GOT3 (cell line): ENCODE data around the gene DOCK11.

Experiments used
- DNase-seq: peaks from one replicate; lab custom pipeline; 2025; ENCODE audit warnings: mixed read lengths; lab: John Stamatoyannopoulos, UW

Gene DOCK11

DNA sequence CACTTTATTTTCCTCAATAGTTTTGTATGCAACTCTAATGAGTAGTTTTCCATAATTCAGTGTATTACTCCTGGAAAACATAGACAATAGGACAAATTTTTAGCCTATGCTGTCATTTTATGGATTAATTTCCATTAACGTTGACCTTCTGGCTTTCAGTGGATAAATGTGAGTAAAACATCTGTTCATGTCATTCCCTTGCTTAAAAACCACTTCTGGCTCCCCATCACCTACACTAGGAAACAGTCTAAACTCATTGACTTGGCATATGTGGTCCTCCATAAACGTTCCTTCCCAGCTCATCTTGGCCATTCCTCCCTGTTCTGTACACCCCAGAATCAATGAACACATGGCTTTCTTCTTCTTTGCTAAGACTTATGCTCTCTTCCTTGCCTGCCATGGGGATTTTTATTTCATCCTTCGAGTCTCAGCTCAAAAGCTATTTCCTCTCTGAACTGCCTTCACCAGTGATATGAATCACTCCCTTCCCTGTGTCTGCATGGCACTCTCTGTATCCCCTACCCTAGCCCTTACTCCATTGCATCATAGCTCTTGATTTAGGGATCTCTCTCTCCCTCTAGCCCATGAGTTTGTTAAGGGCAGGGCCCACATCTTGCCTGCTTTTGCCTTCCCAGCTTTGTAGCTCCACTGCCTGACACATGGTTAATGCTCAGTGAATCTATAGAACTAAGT lies 34.8 kb downstream of the DOCK11 start:
- DNase-seq, result no peak

- no peak for DNase-seq
These were observed 39.3 kb downstream of the DOCK11 start for GRCh38 chrX:118534716-118535493.

DNA sequence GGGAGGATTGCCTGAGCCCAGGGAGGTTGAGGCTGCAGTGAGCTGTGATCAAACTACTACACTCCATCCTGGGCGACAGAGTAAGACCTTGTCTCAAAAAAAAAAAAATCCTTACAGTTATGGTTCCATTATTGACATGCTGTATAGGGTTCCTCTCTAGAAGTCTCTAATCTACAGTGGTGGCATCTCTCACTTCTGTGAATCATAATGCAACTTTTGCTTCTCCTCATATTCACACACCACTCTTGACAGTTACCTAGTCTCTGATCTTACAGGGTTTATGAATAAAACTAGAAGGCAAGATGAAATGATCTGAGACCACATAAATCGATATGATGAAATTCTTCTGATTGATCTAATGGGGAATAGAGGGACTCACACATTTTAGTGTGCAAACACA lies 40.6 kb downstream of the DOCK11 start:
- no peak for DNase-seq

GRCh38 chrX:118536687-118537461 lies 41.3 kb downstream of the DOCK11 start:
- no peak for DNase-seq

DNA sequence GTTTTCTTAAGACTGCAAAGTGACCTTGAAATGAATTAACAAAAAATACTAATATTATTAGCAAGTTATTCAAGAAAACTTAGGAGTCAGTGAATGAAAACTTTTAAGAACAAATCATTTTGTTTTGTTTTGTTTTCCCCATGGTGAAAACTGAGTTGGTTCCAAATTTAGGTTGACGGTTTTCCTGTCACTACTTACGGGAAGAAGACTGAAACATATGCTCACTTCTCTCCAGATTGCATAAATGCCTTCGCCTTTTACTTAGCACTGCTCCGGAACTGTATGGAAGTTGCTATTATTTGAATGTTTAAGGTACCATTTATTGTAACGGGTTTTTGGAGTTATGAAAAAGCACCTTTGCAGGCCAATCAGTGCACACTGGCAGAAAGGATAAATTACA lies 42.8 kb downstream of the DOCK11 start:
- no peak for DNase-seq

DNA sequence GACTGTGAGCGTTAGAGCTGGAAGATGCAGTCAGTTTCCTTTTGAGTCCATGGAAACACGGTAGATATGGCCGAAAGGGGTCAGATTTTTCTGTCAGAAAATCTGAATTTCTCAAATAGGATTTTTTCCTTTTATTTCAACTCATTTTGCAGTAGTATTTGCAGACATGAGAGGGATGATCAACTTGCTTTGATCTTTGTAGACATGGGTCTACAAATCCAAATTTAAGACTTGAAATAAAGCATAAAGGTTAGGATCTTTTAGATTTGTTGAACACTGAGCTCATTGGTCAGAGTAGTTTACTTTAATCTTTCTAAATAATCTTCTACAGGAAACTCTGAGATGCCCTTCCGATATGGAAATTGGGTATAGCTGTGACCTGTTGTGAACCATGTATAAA lies 44.7 kb downstream of the DOCK11 start:
- no peak for DNase-seq

GRCh38 chrX:118541482-118541881 lies 45.9 kb downstream of the DOCK11 start:
- no peak for DNase-seq

- DNase-seq, result no peak
These were observed 49.9 kb downstream of the DOCK11 start for GRCh38 chrX:118545510-118545909.

DNA sequence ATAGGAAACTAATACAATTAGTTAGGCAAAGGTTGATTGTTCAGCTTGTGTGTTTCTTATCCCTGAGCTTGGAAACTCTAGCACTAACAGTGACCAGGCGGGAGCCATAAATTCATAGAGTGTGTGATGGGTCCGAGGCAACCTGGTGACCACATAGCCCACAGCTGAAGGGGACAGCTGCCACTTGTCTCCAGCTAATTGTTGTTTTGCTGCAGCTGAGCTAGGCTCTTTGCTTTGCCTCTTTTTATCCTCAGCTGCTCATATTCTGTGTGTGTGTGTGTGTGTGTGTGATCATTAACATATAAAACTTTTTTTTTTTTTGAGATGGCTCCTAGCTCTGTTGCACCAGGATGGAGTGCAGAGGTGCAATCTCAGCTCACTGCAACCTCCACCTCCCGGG lies 53.2 kb downstream of the DOCK11 start:
- DNase-seq, result no peak

- DNase-seq, result no peak
These were observed 55.2 kb downstream of the DOCK11 start for GRCh38 chrX:118550792-118551191.

- DNase-seq, result no peak
These were observed 55.8 kb downstream of the DOCK11 start for GRCh38 chrX:118551426-118551825.

DNA sequence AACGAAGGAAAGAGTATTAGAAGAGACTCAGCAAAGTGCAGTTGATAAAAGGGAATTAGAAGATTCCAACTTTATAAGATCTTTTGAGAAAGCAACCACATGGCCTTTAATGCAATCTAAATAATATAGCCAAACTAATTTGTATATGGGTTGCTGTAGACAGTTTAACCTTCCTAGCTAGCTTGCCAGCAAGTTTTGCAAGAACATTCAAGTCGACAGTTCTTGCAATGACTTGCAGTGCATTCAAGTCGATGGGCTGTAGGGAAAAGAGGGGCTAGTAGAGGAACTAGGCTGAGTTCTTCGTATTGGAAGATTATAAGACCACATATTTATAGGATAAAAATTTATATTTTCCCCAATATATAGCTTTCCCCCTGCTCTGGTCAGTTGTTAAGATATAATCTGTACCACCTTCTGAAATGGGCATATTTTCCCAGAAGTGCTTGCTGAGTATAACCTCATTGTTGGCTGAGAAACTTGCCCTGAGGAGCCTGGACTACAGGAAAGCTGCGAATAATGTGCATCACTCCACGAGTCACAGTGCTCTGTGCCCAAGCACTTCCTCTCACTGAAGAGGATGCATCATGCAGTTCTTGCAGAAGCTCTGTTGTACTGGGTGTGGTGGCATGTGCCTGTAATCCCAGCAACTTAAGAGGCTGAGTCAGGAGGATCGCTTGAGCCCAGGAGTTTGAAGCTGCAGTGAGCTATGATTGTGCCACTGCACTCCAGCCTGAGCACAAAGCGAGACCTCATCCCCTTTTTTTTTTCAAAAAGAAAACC lies 56.7 kb downstream of the DOCK11 start:
- no peak for DNase-seq

GRCh38 chrX:118553042-118553710 lies 57.6 kb downstream of the DOCK11 start:
- no peak for DNase-seq

DNA sequence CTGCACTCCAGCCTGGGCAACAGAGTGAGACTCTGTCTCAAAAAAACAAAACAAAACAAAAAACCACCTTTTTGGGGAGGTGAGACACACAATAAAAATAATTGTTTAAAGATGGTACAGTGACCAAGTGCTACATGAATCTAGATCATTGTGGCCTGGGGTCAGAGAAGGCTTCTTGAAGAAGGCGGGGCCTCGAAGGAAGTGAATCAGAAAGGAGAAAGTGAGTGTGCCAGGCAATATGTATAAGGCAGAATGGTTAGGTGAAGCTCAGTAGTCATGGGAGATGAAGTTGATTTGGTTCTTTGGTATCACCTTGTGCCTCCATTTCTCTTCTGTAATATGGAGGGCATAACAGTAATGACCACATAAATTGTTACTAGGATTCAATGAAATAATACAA lies 58.9 kb downstream of the DOCK11 start:
- no peak for DNase-seq

- no peak for DNase-seq
These were observed 63.3 kb downstream of the DOCK11 start for GRCh38 chrX:118558926-118559325.

DNA sequence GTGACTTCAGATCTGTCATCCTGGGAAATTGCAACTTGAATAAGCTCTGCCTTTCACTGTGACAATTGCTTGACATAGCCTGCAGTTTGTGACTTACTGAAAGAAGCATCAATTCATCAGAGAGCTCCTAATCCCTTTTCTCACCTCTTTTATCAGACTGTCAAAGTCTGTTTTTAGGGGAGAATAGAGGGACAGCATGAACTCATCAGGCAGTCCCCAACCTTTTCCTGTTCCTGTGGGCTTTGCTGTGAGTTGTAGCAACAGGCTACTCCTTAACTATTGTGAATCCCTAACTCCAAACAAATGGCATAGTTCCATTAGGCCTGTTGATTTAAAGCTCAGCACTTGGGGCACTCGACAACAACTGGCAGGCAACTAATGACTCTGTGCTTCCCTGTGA lies 64.9 kb downstream of the DOCK11 start:
- no peak for DNase-seq

- no peak for DNase-seq
These were observed 67.1 kb downstream of the DOCK11 start for GRCh38 chrX:118562582-118563164.

DNA sequence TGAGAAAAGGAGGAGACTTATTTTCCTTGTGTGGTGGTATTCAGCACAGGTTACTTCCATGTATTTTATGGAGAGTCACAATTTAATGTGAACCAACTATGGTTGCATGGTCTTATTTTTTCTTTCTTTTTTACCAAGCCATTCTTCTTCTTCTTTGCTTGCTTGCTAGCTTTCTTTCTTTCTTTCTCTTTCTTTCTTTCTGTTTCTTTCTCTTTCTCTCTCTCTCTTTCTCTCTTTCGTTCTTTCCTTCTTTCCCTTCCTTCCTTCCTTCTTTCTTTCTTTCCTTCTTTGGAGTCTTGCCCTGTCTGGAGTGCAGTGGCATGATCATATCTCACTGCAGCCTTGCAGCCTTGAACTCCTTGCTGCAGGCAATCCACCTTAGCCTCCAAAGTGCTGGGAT lies 68.9 kb downstream of the DOCK11 start:
- no peak for DNase-seq

- no peak for DNase-seq
These were observed 70.2 kb downstream of the DOCK11 start for GRCh38 chrX:118565853-118566252.

DNA sequence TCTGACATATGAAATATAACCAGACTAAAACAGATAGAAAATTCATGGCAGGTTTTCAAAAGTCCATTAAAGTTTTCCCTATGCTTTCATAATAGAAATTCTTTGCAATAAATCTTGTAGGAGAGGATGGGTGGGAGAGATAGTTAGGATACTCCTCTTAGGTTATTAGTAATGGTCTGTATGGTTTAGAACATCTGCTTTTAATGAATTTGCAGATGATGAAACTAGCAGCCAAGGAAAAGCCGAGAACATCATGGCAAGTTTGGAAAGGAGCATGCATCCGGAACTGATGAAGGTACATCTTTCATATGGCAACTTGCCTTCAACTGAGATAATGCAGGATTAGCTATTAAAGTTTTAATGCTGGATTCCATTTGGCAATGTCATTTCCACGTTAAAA lies 70.7 kb downstream of the DOCK11 start:
- DNase-seq, result no peak

- DNase-seq, result no peak
These were observed 74.1 kb downstream of the DOCK11 start for GRCh38 chrX:118569676-118570075.
